HUES64 (cell line): ENCODE data around the gene MANEA.

Experiments
- H3K27ac ChIP-seq: 2 replicates; pipeline ENCODE4 v1.7.0; 2013; ENCODE audit warnings: low read depth, low read length, inconsistent platforms
- H3K27me3 ChIP-seq: 2 replicates; pipeline ENCODE4 v1.6.1; 2013; ENCODE audit warnings: mild to moderate bottlenecking, low read length; ENCODE audit not compliant: insufficient read depth
- H3K36me3 ChIP-seq: 2 replicates; pipeline ENCODE4 v1.6.1; 2013; ENCODE audit warnings: mild to moderate bottlenecking, low read length; ENCODE audit not compliant: insufficient read depth
- H3K4me1 ChIP-seq: 2 replicates; pipeline ENCODE4 v1.6.1; 2013; ENCODE audit warnings: mild to moderate bottlenecking, low read length, moderate library complexity; ENCODE audit not compliant: insufficient read depth
- H3K4me3 ChIP-seq: 2 replicates; pipeline ENCODE4 v1.5.1; 2013; ENCODE audit warnings: mild to moderate bottlenecking, low read length, moderate library complexity
- H3K9ac ChIP-seq: 2 replicates; pipeline ENCODE4 v1.6.1; 2013; ENCODE audit warnings: mild to moderate bottlenecking, low read depth, low read length
- H3K9me3 ChIP-seq: 2 replicates; pipeline ENCODE4 v1.6.1; 2013; ENCODE audit warnings: low read depth, low read length; ENCODE audit not compliant: insufficient read depth
- WGBS: fragments of 150-250, 120-280 bp; methylation state at CpG from one replicate; pipeline ENCODE4 v1.1.7; 2013; ENCODE audit warnings: missing lambda C conversion rate; 5-methylcytosine and 5-hydroxymethylcytosine counted together

MANEA gene

GRCh38 chr6:95649451-95649850, 72.1 kb downstream of the MANEA start:
- H3K27me3 ChIP-seq = no peaks in the 10 kb centered on the region
- no peak overlapping the region; the same call in 1 of the 2 replicates for H3K27ac ChIP-seq
- 66% methylated on average over 1 of the region's 1 CpG for WGBS
- H3K4me3 ChIP-seq = no peak overlapping the region
- no peaks in the 10 kb centered on the region for H3K4me1 ChIP-seq
- H3K9me3 ChIP-seq = 0 out of 2 replicates have a peak, but pooled peaks cover 2% of the 10 kb centered on the region
- H3K36me3 ChIP-seq = no peaks in the 10 kb centered on the region
- no peak overlapping the region for H3K9ac ChIP-seq

- Histone ChIP-seq H3K27me3 (no peaks in the 10 kb centered on the region), H3K27ac (no peak overlapping the region), H3K4me3 (no peak overlapping the region), H3K9ac (no peak overlapping the region), H3K36me3 (no peaks in the 10 kb centered on the region), H3K4me1 (no peaks in the 10 kb centered on the region), H3K9me3 (0 out of 2 replicates have a peak, but pooled peaks cover 2% of the 10 kb centered on the region)
These were observed 76.8 kb downstream of the MANEA start for GRCh38 chr6:95654176-95654575.

GRCh38 chr6:95658886-95659285, 81.6 kb downstream of the MANEA start:
- Histone ChIP-seq H3K4me1 (no peaks in the 10 kb centered on the region), H3K9ac (no peak overlapping the region), H3K27me3 (no peaks in the 10 kb centered on the region), H3K9me3 (no peaks in the 10 kb centered on the region), H3K36me3 (no peaks in the 10 kb centered on the region), H3K27ac (no peak overlapping the region), H3K4me3 (no peak overlapping the region)
- 93% methylated on average over 2 of the region's 2 CpGs for WGBS
